H7 (cell line): ENCODE data around the gene TRAK1. TPM values are rescaled to one million over a fixed set of nuclear protein-coding genes. Genes with fewer than 3 reads are reported as not detected.

Source experiments
- DNase-seq: peaks from one replicate; pipeline ENCODE4 v3.0.0; 2012
- H3K27me3 ChIP-seq: 2 replicates; pipeline ENCODE4 v1.6.0; 2011; ENCODE audit warnings: mild to moderate bottlenecking, low read length; ENCODE audit not compliant: control insufficient read depth, insufficient read depth
- H3K36me3 ChIP-seq: replicated peaks from 2 replicates; pipeline ENCODE4 v1.5.1; 2011; ENCODE audit warnings: low read length; ENCODE audit not compliant: control insufficient read depth, insufficient read depth
- H3K4me3 ChIP-seq: 2 replicates; pipeline ENCODE4 v1.5.1; 2011; ENCODE audit warnings: low read depth, mild to moderate bottlenecking, control low read depth, low read length, moderate library complexity; ENCODE audit not compliant: insufficient read depth
- total RNA-seq: library from RNA; depleted of rRNA; stranded (reverse); fragments of >200 nt; shearing (Covaris generic); gene quantifications from 2 replicates; pipeline ENCODE4 v1.2.3, GENCODE V29; 2014

Gene TRAK1
- total RNA-seq, 1 experiment from 2014 or later: 20.6 TPM

DNA sequence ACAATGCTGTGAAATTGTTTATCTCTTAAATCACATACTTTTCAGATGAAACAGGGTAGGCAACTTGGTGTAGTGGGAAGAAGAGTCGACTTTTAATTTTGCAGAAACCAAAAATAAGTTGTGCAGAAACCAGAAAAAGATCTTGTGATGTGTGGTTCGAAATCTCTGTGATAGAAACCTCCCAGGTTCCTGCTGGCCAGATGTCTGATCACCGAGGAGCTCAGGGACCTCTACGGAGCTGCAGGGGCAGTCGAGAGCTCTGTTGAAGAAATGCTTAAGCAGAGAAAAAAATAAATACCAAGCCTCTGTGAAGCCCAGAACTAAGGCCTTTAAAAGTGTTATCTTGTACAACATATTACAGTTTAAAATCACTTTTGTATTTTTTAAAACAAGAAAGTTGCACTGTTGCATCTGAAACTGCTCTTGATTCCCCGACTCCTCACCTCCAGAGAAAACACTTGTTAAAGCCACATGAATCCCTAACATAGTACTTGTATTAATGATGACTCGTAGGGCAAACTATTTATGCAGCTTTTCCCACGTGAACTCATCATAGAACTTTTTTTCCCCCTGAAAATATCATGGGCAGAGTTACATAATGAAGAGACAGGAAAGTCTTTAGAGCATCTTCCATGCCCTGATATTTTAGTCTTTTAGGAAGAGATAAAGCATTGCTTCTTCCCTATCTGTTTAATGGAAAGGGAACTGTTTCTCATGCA lies 123.6 kb downstream of the TRAK1 start:
- Histone ChIP-seq H3K27me3 (no peaks in the 10 kb centered on the region), H3K4me3 (no peak overlapping the region), H3K36me3 (peaks cover 1% of the 10 kb centered on the region)
- DNase-seq: no peak

DNA sequence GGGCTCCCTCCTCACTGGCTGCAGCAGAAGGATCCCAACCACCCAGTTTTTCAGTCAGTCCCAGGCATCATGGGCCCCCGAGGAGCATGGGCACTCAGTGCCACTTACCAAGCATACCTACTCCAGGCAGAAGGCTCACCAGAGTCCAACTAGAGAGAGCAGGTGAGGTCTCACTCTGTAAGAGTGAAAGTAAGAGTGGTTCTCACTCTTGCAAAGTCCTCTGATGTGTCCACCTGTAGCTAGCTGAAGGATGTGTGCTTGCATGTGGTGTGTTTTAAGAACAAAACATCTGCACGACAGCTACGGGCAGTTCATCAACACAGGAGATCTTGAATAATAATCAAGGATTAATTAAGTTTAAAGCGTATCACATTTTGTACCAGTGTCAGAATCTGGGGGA lies 125.1 kb downstream of the TRAK1 start:
- DNase-seq: no peak
- no peaks in the 10 kb centered on the region for H3K27me3 ChIP-seq
- peaks cover 2% of the 10 kb centered on the region for H3K36me3 ChIP-seq
- H3K4me3 ChIP-seq: no peak overlapping the region

DNA sequence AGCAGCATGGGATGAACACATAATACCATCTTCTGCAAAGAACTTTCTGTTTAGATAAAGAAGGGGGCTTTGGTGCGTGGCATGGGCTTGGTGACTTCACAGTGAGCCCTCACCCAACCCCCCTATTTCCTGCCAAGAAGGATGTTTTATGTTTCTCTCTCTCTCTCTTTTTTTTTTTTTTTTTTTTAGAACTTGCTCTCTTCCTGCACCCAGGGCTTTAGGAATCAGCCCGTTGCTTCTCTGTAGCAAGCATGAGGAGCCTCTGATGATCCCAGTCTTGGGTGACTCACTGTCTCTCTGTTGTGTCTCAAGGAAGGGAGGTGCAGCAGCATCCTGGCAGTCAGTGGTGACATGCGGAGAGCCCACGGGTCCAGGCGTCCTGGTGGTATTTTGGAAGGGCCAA lies 125.8 kb downstream of the TRAK1 start:
- no peak overlapping the region for H3K4me3 ChIP-seq
- DNase-seq: no peak
- no peaks in the 10 kb centered on the region for H3K27me3 ChIP-seq
- H3K36me3 ChIP-seq: peaks cover 2% of the 10 kb centered on the region

DNA sequence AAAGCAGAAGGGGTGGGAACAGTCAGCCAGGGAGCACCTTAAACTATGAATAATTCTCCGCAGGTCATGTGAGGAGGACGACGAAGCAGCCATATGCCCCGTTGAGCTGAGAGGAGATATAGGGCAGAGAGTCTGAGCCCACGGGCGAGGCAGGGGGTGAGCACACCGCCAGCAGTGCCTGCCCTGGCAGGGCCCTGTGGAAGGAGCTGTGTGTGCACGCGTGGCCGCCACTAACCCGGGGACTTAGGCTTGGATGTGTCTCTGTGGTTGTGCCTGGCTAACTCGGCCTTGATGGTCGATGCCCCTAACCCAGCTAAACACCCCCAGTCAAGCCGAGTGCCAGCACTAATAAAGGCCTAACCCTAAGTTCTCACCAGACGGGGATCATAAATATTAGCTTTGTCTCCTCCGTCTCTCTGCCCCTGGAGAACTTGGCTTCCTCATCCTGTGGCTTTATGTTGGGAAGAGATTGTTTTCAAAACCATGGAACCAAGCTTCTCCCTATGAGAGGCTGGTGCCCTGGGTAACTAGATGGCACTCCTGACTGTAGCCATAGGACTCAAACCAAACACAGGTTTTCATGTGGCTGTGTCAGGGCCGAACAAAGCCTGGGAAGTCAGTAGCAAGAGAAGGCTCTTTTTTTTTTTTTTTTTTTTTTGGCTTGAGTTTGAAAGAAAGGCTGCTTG lies 129.4 kb downstream of the TRAK1 start:
- no peak for DNase-seq
- peaks cover 5% of the 10 kb centered on the region for H3K36me3 ChIP-seq
- H3K27me3 ChIP-seq: no peaks in the 10 kb centered on the region
- H3K4me3 ChIP-seq: no peak overlapping the region

DNA sequence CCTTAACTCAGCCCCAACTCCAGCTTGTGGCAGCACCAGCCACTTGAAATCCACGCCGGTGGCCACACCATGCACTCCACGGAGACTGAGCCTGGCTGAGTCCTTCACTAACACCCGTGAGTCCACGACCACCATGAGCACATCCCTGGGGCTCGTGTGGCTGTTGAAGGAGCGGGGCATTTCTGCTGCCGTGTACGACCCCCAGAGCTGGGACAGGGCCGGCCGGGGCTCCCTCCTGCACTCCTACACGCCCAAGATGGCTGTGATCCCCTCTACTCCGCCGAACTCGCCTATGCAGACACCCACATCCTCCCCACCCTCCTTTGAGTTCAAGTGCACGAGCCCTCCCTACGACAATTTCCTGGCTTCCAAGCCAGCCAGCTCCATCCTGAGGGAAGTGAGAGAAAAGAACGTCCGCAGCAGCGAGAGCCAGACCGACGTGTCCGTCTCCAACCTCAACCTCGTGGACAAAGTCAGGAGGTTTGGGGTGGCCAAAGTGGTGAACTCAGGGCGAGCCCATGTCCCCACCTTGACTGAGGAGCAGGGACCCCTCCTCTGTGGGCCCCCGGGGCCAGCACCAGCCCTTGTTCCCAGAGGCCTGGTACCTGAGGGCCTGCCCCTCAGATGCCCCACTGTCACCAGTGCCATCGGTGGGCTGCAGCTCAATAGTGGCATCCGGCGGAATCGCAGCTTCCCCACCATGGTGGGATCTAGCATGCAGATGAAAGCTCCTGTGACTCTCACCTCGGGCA lies 132.0 kb downstream of the TRAK1 start:
- no peak for DNase-seq
- Histone ChIP-seq H3K27me3 (no peaks in the 10 kb centered on the region), H3K36me3 (peaks cover 5% of the 10 kb centered on the region), H3K4me3 (no peak overlapping the region)

DNA sequence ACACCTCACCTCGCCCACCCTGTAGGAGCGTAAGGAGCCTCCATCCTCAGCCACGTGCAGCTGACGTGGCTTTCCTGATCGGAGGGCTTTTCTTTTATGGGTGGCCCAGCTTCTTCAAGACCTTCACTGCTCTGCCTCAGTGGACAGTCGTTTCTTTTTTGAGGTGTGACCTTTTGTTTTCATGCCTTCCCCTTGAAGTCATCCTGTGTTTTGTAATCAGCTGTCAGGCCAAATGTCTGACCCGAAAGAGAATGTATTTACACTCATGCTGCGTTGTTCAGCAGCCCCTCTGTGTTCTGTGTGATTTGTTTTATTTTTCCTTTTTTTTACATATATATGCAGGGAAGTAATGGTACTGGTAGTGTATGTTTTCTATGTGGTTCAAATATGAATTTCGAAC lies 133.0 kb downstream of the TRAK1 start:
- no peak for DNase-seq
- Histone ChIP-seq H3K27me3 (no peaks in the 10 kb centered on the region), H3K36me3 (peaks cover 5% of the 10 kb centered on the region), H3K4me3 (no peak overlapping the region)

DNA sequence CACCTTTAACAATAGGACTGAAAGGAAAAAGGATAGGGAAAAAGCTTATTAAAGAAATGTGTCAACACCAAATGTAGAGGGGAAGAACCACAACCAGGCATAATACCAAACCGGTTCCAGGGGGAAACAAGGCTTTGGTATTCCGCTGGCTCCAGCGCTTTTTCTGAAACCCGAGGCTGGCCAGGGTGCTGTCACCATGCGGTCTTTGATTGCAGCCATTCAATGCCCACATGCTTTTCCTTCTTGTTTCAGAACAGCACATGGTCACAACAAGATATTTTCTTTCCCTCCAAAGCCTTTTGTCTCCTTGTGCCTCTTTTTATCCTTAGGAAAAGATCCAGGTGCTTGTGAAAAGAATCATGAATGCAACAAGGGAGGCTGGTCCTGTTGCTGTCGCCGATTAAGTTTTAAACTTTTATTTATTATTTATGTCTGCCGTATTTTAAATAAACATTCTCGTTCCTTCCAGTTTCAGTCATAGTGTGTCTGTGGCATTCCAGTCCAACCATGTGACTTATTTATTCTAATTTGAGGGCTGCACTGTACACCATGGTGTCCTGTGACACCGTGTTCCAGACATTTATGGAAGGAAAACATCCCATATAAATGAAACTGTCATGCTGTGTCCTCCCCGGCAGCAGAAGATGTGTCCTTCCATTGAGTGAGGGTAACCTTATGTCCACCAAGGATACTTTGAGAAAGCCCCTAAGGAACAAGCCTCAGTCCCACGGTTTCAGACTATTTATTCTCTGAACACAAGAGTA lies 133.7 kb downstream of the TRAK1 start:
- H3K27me3 ChIP-seq: no peaks in the 10 kb centered on the region
- H3K4me3 ChIP-seq: no peak overlapping the region
- no peak for DNase-seq
- peaks cover 5% of the 10 kb centered on the region for H3K36me3 ChIP-seq

DNA sequence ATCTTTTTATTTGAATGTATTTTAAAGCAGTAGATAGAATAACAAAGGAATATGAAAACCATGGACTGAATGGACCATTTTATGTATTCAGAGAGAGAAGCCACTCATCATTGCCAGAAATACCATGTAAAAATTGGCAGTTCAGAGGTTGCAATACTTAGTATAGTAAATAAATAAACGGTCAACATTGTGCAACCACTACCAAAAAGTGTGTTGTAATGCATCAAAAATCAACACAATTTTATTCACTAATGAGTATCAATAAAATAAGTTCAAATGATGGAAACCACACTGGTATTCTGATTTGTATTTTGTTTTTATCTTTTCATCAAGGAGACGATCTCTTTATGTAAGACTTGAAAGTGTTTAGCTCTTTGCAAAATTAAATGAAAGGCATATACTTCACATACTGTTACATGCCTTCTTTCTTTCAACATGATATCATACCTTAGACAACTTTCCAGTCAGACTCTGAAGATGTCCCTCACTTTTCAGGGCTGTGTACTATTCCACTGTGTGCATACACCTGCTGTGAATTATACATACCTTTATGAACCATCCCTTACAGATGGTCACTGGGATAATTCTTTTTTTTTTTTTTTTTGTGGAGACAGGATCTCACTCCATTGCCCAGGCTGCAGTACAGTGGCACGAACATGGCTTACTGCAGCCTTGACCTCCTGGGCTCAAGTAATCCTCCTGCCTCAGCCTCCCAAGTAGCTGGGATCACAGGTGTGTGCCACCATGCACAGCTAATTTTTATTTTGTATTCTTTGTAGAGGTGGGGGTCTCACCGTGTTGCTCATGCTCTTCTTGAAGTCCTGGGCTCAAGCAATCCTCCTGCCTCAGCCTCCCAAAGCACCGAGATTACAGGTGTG lies 134.6 kb downstream of the TRAK1 start:
- no peak overlapping the region for H3K4me3 ChIP-seq
- no peaks in the 10 kb centered on the region for H3K27me3 ChIP-seq
- no peak for DNase-seq
- H3K36me3 ChIP-seq: peaks cover 3% of the 10 kb centered on the region

DNA sequence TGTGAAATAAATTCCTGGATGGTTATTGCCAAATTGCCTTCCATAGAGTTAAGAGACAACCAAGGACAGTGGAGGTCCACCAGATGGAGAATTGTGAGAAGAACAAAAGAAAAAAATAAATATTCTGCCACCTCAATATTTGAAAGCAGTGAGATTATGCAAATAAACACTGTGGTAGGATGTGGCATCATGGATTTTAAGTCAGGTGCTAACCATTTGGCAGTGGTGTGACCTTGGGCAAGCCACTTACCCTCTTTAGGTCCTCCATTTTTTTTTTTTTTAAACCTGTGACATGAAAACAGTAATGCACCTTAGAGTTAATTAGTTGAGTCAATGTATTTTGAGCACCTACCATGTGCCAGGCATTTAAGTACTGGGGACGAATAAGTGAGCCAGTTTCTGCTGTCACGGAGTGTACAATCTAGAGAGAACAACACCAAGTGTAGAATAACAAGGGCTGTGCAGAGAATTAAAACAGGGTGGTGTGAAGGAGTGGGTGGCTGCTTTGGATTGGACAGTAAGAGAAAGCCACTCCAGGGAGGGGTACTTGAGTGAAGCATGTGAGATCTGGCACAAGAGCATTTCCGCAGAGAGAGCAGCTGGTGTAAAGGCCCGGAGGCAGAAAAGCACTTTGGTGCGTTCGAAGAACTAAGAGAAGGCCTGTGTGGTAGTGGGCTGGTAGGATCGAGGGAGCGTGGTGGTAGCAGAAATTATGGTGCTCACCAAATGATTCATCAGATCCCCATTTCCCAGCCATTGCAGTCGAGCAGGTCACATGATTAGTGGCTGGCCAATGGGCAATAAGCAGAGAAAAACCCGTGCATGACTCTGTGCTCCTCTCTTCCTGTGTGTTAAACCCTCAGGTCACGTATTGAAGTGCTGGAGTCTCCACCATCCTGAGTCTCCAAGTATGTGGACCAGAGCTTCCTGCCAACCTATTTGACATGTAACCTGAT lies 135.6 kb downstream of the TRAK1 start:
- no peak overlapping the region for H3K4me3 ChIP-seq
- H3K27me3 ChIP-seq: no peaks in the 10 kb centered on the region
- peaks cover 3% of the 10 kb centered on the region for H3K36me3 ChIP-seq
- DNase-seq: no peak

DNA sequence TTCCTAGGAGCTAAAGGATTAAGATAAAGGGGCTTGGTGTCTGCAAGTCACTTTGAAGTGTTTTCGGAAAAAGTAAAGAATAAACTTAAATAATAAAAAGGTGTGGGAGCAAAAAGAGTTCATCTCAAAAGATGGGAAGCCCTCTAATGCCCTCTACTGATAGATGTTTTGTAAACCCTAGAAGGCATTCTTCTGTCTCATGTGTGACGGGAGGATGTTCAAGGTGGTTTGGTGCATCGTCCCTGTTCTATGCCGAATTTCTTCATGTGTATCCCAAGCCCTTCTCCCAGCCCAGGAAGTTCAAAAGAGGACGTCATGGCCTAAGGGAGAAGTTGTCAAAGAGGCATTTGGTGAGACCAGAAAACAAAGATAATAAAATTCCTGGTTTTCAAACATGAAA lies 137.6 kb downstream of the TRAK1 start:
- no peak for DNase-seq
- H3K4me3 ChIP-seq: no peak overlapping the region

DNA sequence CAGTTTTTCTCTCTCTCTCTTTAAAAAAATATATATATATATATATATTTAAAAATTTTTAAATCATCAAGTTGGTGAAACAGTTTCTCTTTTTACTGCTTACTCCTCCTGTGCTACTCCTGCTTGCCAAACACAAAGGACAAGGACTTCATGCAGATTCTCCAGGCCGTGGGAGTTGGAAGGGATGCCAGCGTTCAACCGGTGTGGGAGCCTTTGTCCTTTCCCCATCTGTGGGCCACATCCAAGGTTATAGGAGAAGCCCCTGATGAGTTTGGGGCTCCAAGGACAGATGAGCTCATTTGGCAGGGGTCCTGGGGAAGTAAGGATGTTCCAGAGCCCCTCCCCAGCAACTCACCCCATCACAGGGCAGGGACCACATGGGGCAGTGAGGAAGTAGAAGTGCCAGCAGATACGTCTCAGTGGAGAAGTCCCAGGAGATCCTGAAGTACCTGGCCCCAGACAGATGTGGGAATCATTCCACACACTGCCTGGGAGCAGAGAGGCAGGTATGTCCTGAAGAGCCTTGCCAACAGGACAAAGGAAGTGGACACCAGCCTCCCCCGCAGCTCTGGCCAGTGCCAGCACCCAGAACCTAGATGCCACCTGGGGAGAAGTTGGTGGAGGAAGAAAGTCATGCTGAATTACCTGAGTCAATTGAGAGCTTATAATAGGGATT lies 138.2 kb downstream of the TRAK1 start:
- DNase-seq: no peak
- Histone ChIP-seq H3K36me3 (no peaks in the 10 kb centered on the region), H3K4me3 (no peak overlapping the region), H3K27me3 (no peaks in the 10 kb centered on the region)

More for the DNA sequence above, 137.6 kb downstream of the TRAK1 start:
- Histone ChIP-seq H3K27me3 (no peaks in the 10 kb centered on the region), H3K36me3 (peaks cover 1% of the 10 kb centered on the region)

DNA sequence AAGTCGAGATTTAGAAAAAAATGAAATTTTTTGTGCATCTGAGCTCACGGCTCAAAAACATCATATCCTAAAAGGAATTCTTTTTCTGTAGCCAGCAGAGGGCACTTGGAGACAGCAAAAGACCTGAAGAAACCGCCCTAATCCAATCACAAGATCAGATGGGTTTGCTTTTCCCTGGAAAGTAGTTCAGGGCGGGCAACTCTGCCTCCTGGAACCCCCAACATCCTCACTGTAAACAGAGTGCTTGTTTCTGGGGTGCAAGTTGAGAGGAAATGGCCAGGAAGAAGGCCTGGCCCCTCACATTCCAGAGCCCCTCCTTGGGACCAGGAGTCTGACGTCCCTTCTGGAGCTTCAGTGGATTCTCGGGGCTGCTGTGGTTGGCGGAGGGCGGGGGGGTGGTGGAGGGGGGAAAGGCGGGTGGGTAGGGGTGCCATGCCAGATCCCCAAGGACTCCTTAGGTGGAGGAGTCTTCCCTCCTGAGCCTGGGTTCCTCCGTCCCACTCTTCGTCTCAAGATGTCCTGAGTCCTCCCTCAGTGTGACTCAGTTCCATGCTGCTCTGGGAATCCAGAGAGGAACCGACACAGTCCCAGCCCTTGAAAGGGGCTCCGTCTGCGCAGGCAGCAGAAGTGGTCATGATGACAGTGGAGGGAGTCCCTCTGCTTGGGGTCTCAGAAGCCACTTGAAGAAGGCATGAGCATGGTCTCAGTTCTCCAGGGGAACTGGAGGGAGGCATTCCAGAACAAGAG lies 139.0 kb downstream of the TRAK1 start:
- no peaks in the 10 kb centered on the region for H3K27me3 ChIP-seq
- DNase-seq: peak; percentile 77
- H3K36me3 ChIP-seq: no peaks in the 10 kb centered on the region
- no peak overlapping the region for H3K4me3 ChIP-seq
